Neuronal stem cell (in vitro differentiated cells): ENCODE data around the gene LINC01488.

Source experiments
- DNase-seq: peaks from one replicate; pipeline ENCODE4 v3.0.0-alpha.2; 2013; ENCODE audit warnings: low spot score
- H2AFZ ChIP-seq: one replicate; pipeline ENCODE4 v1.6.1; 2013; ENCODE audit warnings: mild to moderate bottlenecking, low read length, inconsistent platforms
- H2AK5ac ChIP-seq: 2 replicates; pipeline ENCODE4 v1.6.1; 2013; ENCODE audit warnings: low read depth, mild to moderate bottlenecking, inconsistent platforms, low read length, moderate library complexity, mixed read lengths
- H2BK120ac ChIP-seq: 2 replicates; pipeline ENCODE4 v1.6.1; 2013; ENCODE audit warnings: low read depth, mild to moderate bottlenecking, inconsistent platforms, low read length, moderate library complexity, mixed read lengths
- H2BK12ac ChIP-seq: one replicate; pipeline ENCODE4 v1.6.1; 2013; ENCODE audit warnings: low read length, inconsistent platforms
- H2BK15ac ChIP-seq: 2 replicates; pipeline ENCODE4 v1.6.1; 2013; ENCODE audit warnings: mild to moderate bottlenecking, low read length, inconsistent platforms, mixed read lengths
- H2BK5ac ChIP-seq: one replicate; pipeline ENCODE4 v1.6.1; 2013; ENCODE audit warnings: inconsistent platforms, mild to moderate bottlenecking, low read length, moderate library complexity
- H3K14ac ChIP-seq: one replicate; pipeline ENCODE4 v1.6.1; 2013; ENCODE audit warnings: low read length, inconsistent platforms
- H3K18ac ChIP-seq: 2 replicates; pipeline ENCODE4 v1.6.1; 2013; ENCODE audit warnings: low read length, inconsistent platforms
- H3K23ac ChIP-seq: 2 replicates; pipeline ENCODE4 v1.6.1; 2013; ENCODE audit warnings: low read depth, mild to moderate bottlenecking, mixed read lengths, low read length, inconsistent platforms; ENCODE audit not compliant: poor library complexity
- H3K27ac ChIP-seq: replicated peaks from 3 replicates; pipeline ENCODE4 v1.5.1; 2013; ENCODE audit warnings: low read length, inconsistent platforms
- H3K27me3 ChIP-seq, 3 experiments: 2 replicates each; pipeline ENCODE4 v1.6.1; 2013; ENCODE audit warnings: low read length in 3 of 3, mild to moderate bottlenecking in 2 of 3, inconsistent platforms in 1 of 3, low read depth in 1 of 3, mixed read lengths in 1 of 3, moderate library complexity in 1 of 3; ENCODE audit not compliant: control insufficient read depth in 3 of 3, insufficient read depth in 3 of 3
- H3K36me3 ChIP-seq, 2 donors: replicated peaks in 1 of 2; 2 replicates each; pipeline ENCODE4 v1.6.1; 2013; ENCODE audit warnings: low read length in 2 of 2; ENCODE audit not compliant: control insufficient read depth in 2 of 2, insufficient read depth in 2 of 2
- H3K4ac ChIP-seq: 2 replicates; pipeline ENCODE4 v1.6.1; 2013; ENCODE audit warnings: inconsistent platforms, mild to moderate bottlenecking, low read length, moderate library complexity
- H3K4me1 ChIP-seq, 2 donors: 1 replicate in 1 of 2; 2 replicates in 1 of 2; pipeline ENCODE4 v1.6.1; 2013; ENCODE audit warnings: low read length in 2 of 2, low read depth in 1 of 2; ENCODE audit not compliant: control insufficient read depth in 2 of 2, insufficient read depth in 1 of 2
- H3K4me2 ChIP-seq: one replicate; pipeline ENCODE4 v1.6.1; 2013; ENCODE audit warnings: mild to moderate bottlenecking, low read length, inconsistent platforms; ENCODE audit not compliant: insufficient read depth, poor library complexity, severe bottlenecking
- H3K4me3 ChIP-seq, 2 donors: 2 replicates each; pipeline ENCODE4 v1.5.1; 2013; ENCODE audit warnings: low read length in 2 of 2, mild to moderate bottlenecking in 2 of 2, inconsistent platforms in 1 of 2, moderate library complexity in 1 of 2
- H3K79me1 ChIP-seq: one replicate; pipeline ENCODE4 v1.6.1; 2013; ENCODE audit warnings: low read depth, mild to moderate bottlenecking, inconsistent platforms, low read length, moderate library complexity
- H3K9ac ChIP-seq: one replicate; pipeline ENCODE4 v1.6.1; 2013; ENCODE audit warnings: mild to moderate bottlenecking, low read depth, low read length, inconsistent platforms; ENCODE audit not compliant: poor library complexity
- H3K9me3 ChIP-seq, 2 donors: replicated peaks in 1 of 2; 2 replicates each; pipeline versions ENCODE3 to v1.6.1; 2013; ENCODE audit warnings: low read length in 2 of 2, mild to moderate bottlenecking in 2 of 2, inconsistent platforms in 1 of 2, low read depth in 1 of 2, mixed read lengths in 1 of 2, moderate library complexity in 1 of 2; ENCODE audit not compliant: control insufficient read depth in 2 of 2, insufficient read depth in 1 of 2
- H4K8ac ChIP-seq: one replicate; pipeline ENCODE4 v1.6.1; 2013; ENCODE audit warnings: low read depth, mild to moderate bottlenecking, inconsistent platforms, low read length, moderate library complexity
- H4K91ac ChIP-seq: one replicate; pipeline ENCODE4 v1.6.1; 2013; ENCODE audit warnings: low read length, low read depth, mild to moderate bottlenecking, inconsistent platforms; ENCODE audit not compliant: poor library complexity
- WGBS, 2 donors: extraction: QIAGEN DNeasy Blood & Tissue Kit; methylation state at CpG; one replicate each; pipeline ENCODE4 v1.1.7; 2013; ENCODE audit warnings: missing lambda C conversion rate in 2 of 2, mixed read lengths in 1 of 2; ENCODE audit not compliant: insufficient read length in 2 of 2, insufficient replicate concordance in 1 of 2; ENCODE audit errors: extremely low coverage in 2 of 2; 5-methylcytosine and 5-hydroxymethylcytosine counted together

The LINC01488 gene

DNA sequence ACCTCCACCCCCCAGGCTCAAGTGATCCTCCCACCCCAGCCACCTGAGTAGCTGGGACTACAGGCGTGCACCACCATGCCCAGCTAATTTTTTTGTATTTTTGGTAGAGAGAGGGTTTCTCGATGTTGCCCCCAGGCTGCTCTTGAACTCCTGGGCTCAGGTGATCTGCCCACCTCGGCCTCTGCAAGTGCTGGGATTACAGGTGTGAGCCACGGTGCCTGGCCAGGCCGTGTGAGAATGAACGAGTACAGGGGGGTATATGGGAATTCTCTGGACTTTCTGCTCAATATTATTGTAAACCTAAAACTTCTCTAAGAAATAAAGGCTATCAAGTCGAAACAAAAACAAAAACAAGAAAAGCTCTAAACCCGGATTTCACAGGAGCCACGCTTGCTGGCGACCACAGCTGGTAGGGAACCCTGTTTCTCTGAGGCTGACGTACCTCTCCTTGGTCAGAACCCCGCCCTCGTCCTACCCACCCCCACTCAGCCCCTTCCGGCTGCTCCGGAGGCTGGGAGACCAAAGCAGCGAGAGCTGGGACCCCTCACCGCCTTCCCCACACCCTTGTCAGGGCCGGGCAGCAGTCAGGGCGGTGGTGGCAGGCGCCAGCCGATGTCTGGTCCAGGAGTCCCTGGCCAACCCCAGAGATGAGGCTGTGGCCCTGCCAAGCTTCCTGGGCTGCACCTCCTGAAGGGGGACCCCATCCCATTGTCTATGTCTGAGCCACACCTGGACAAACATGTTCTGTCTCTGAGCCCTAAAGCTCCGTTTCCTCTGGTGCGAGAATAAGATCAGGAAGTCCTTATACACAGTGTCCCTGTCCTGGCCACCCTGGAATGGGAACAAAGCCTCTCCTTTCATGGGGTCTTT, 52.1 kb downstream of the LINC01488 start:
- Histone ChIP-seq H4K91ac (no peak overlapping the region), H2BK15ac (peak overlapping the region; percentile 25), H3K79me1 (peaks cover 2% of the 10 kb centered on the region), H3K4ac (no peak overlapping the region), H2BK120ac (no peak overlapping the region), H4K8ac (no peak overlapping the region), H3K9me3 (no peaks in the 10 kb centered on the region), H3K14ac (no peak overlapping the region), H3K36me3 (no peaks in the 10 kb centered on the region), H3K27me3 (peaks cover 0 to 4% (median 0%) of the 10 kb centered on the region in 3 experiments), H3K23ac (no peak overlapping the region), H2BK5ac (no peak overlapping the region), H3K4me1 (no peaks in the 10 kb centered on the region), H3K4me3 (no peak overlapping the region), H2AFZ (no peak overlapping the region), H3K4me2 (no peak overlapping the region), H3K27ac (no peak overlapping the region), H3K9ac (no peak overlapping the region), H2BK12ac (no peak overlapping the region), H3K18ac (peak overlapping the region; percentile 65), H2AK5ac (peak overlapping the region; percentile 20)
- no peak for DNase-seq
- no CpG with 5 or more reads among the region's 23 CpGs for WGBS, 2 donors

DNA sequence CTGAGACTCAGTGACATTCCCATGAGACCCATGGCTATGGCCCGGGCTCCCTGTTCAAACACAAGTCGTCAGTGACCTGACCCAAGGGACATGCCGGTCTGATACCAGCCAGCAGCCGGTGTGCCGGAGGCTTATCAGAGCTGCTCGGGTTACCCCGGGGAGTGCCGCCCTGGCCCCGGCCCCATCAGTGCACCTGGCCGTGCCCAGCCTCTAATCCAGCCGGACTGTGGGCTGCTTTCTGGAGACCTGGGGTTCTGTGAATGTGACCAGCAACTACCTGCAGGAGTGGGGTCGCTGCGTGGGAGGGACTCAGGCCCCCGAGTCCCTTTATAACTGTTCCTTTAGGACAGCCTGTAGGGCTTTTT, 52.7 kb downstream of the LINC01488 start:
- Histone ChIP-seq H3K36me3 (no peaks in the 10 kb centered on the region), H3K14ac (no peak overlapping the region), H3K4ac (no peak overlapping the region), H3K4me1 (no peaks in the 10 kb centered on the region), H3K18ac (no peak overlapping the region), H2AK5ac (no peak overlapping the region), H4K8ac (no peak overlapping the region), H3K27me3 (peaks cover 0 to 4% (median 0%) of the 10 kb centered on the region in 3 experiments), H3K4me3 (no peak overlapping the region), H2AFZ (no peak overlapping the region), H2BK12ac (no peak overlapping the region), H3K4me2 (no peak overlapping the region), H3K9me3 (no peaks in the 10 kb centered on the region), H2BK15ac (no peak overlapping the region), H3K79me1 (peaks cover 2% of the 10 kb centered on the region), H2BK5ac (no peak overlapping the region), H4K91ac (no peak overlapping the region), H2BK120ac (no peak overlapping the region), H3K27ac (no peak overlapping the region), H3K23ac (no peak overlapping the region), H3K9ac (no peak overlapping the region)
- no peak for DNase-seq
- no CpG with 5 or more reads among the region's 14 CpGs for WGBS, 2 donors

DNA sequence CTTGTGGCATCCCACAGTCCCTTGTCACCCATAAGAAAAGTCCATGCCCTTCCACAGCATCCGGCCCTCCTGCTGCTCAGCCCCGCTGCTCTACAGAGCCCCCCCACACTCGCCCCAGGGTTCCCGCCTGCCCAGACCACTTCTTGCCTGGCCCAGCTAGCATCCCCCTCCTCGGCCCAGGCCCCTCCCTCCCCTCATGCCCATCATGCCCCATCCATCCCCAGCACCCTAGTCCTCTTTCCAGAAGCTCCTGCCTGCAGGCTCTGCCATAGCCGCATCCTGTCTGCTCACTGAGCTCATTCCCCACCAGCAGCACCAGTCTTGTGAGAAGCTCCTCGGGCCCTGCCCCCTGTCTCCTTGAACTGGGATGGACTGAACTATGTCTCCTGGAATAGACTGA, 54.4 kb downstream of the LINC01488 start:
- H3K4me3 ChIP-seq: no peak overlapping the region
- H2BK15ac ChIP-seq: no peak overlapping the region
- no peak overlapping the region for H2BK5ac ChIP-seq
- peak overlapping the region; percentile 10 for H3K23ac ChIP-seq
- H3K14ac ChIP-seq: no peak overlapping the region
- H4K8ac ChIP-seq: no peak overlapping the region
- peaks cover 0 to 1% of the 10 kb centered on the region in 2 donors for H3K4me1 ChIP-seq
- no peak overlapping the region for H3K4me2 ChIP-seq
- no peak overlapping the region for H3K9ac ChIP-seq
- no peak overlapping the region for H3K18ac ChIP-seq
- no peak overlapping the region for H2AFZ ChIP-seq
- H3K27ac ChIP-seq: no peak overlapping the region
- DNase-seq: no peak
- H4K91ac ChIP-seq: no peak overlapping the region
- H3K9me3 ChIP-seq: no peaks in the 10 kb centered on the region
- no peak overlapping the region for H3K4ac ChIP-seq
- peaks cover 0 to 4% (median 0%) of the 10 kb centered on the region in 3 experiments for H3K27me3 ChIP-seq
- no peak overlapping the region for H2BK120ac ChIP-seq
- H2AK5ac ChIP-seq: peak overlapping the region; percentile 47
- no CpG with 5 or more reads among the region's 7 CpGs for WGBS, 2 donors
- peaks cover 2% of the 10 kb centered on the region for H3K79me1 ChIP-seq
- no peak overlapping the region for H2BK12ac ChIP-seq
- no peaks in the 10 kb centered on the region for H3K36me3 ChIP-seq

DNA sequence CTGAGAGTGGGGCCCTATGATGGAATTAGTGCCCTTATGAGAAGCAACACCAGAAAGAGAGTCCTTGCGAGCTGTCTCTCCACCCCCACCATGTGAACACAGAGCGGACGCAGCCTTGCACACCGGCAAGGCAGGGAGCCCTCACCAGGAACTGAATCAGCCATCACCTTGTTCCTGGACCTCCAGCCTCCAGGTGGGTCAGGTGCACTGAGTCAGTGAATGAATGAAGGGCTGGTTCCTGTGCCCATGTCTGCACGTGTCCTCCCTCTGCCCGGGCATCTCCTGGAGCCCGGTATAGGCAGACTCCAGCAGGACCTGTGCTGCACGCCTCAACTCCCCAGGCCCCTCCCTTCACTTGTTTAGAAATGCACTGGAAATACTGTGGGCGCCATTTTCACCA, 54.9 kb downstream of the LINC01488 start:
- Histone ChIP-seq H2AK5ac (peak overlapping the region; percentile 47), H4K8ac (no peak overlapping the region), H3K36me3 (no peaks in the 10 kb centered on the region), H2BK12ac (no peak overlapping the region), H3K4me3 (peak overlapping the region in 1 of 2 donors; percentile 50), H2BK120ac (no peak overlapping the region), H3K14ac (no peak overlapping the region), H4K91ac (no peak overlapping the region), H3K27me3 (peaks cover 0 to 4% (median 0%) of the 10 kb centered on the region in 3 experiments), H2BK5ac (no peak overlapping the region), H2BK15ac (no peak overlapping the region), H3K4ac (no peak overlapping the region), H3K4me1 (peaks cover 0 to 1% of the 10 kb centered on the region in 2 donors), H3K79me1 (peaks cover 2% of the 10 kb centered on the region), H3K27ac (no peak overlapping the region), H3K4me2 (no peak overlapping the region), H3K9me3 (no peaks in the 10 kb centered on the region), H3K9ac (no peak overlapping the region), H2AFZ (no peak overlapping the region), H3K23ac (no peak overlapping the region), H3K18ac (peak overlapping the region; percentile 69)
- DNase-seq: no peak
- no CpG with 5 or more reads among the region's 9 CpGs for WGBS, 2 donors
